ENCODE measurements around the gene ZBTB34. TPM values are rescaled to one million over a fixed set of nuclear protein-coding genes. Genes with fewer than 3 reads are reported as not detected.
A peak's percentile ranks its signal among the peaks of the same experiment; 100 is the strongest.
"Not testable (repeated sequence)": the region's sequence is repeated elsewhere in the genome, so short reads cannot be mapped to it uniquely, and the experiment has no call there.

ZBTB34 gene
- total RNA-seq, result 1 to 10 TPM; 5.3 to 7.5 TPM

- TF ChIP-seq CTCF (IDR thresholded peaks at IDR 0.05), result peak; percentile 91 to 100 (median 98)
- TF ChIP-seq POLR2A (IDR thresholded peaks at IDR 0.05), result peak in 2 of 3 donors; percentile 53 to 61
- no peaks in the 10 kb centered on the region for H3K36me3 ChIP-seq (replicated peaks in 1 of 2; ENCODE audit: insufficient read depth in 1 of 2, low read depth in 2 of 2)
- WGBS, 2 donors, result 0 to 7% methylated on average over 6 to 43 of the region's 67 CpGs
- peak; percentile 54 to 70 (median 66) for DNase-seq
- no peaks in the 10 kb centered on the region for H3K9me3 ChIP-seq
- H3K4me1 ChIP-seq, result peaks cover 44% of the 10 kb centered on the region
- intact Hi-C loops (cut with DNase I), result loop anchor here (10.0 kb wide), 1 partner anchor 55 kb away; the partner anchor contains the start of gene RALGPS1
- ATAC-seq, result peak; percentile 82
- peak within 1 kb of the TSS; percentile 83 to 93 for H3K4me3 ChIP-seq
- no peaks in the 10 kb centered on the region for H3K27me3 ChIP-seq
- H3K27ac ChIP-seq, result peak within 1 kb of the TSS; percentile 82 to 96 (median 91)
These were observed at the start of gene ZBTB34 for GRCh38 chr9:126860077-126860756. Gene ZBTB34, plus strand, starts transcription at chr9:126860639. Its CDS starts 18,761 bp downstream, at chr9:126879400.

GRCh38 chr9:126813072-126813471 is 47.4 kb upstream of the ZBTB34 start:
- WGBS, 2 donors, result 96 to 97% methylated on average over 11 of the region's 11 CpGs

GRCh38 chr9:126814091-126814490 is 46.3 kb upstream of the ZBTB34 start:
- H3K4me1 ChIP-seq, result no peaks in the 10 kb centered on the region
- H3K27ac ChIP-seq, result no peak overlapping the region
- intact Hi-C loops (cut with DNase I), result no loop called here
- DNase-seq (no peak), ATAC-seq (no peak)
- H3K27me3 ChIP-seq, result no peaks in the 10 kb centered on the region
- H3K4me3 ChIP-seq, result no peak overlapping the region
- peaks cover 0 to 5% of the 10 kb centered on the region in 2 donors for H3K36me3 ChIP-seq (replicated peaks in 1 of 2; ENCODE audit: insufficient read depth in 1 of 2, low read depth in 2 of 2)
- TF ChIP-seq CTCF (IDR thresholded peaks at IDR 0.05) (no peak), POLR2A (IDR thresholded peaks at IDR 0.05) (no peak)
- H3K9me3 ChIP-seq, result no peaks in the 10 kb centered on the region

More at GRCh38 chr9:126813072-126813471, 47.4 kb upstream of the ZBTB34 start:
- Histone ChIP-seq H3K9me3 (no peaks in the 10 kb centered on the region), H3K4me3 (no peak overlapping the region), H3K4me1 (no peaks in the 10 kb centered on the region), H3K36me3 (replicated peaks in 1 of 2; ENCODE audit: insufficient read depth in 1 of 2, low read depth in 2 of 2) (peaks cover 0 to 5% of the 10 kb centered on the region in 2 donors), H3K27ac (no peak overlapping the region), H3K27me3 (no peaks in the 10 kb centered on the region)
- ATAC-seq (no peak), DNase-seq (no peak)
- intact Hi-C loops (cut with DNase I), result no loop called here
- TF ChIP-seq CTCF (IDR thresholded peaks at IDR 0.05), result no peak
- no peak for TF ChIP-seq POLR2A (IDR thresholded peaks at IDR 0.05)

- H3K9me3 ChIP-seq; ATAC-seq; H3K36me3 ChIP-seq (replicated peaks in 1 of 2; ENCODE audit: insufficient read depth in 1 of 2, low read depth in 2 of 2); H3K4me1 ChIP-seq; intact Hi-C loops (cut with DNase I); H3K4me3 ChIP-seq; H3K27me3 ChIP-seq; H3K27ac ChIP-seq; DNase-seq: not testable (repeated sequence)
- WGBS, 2 donors, result 98 to 99% methylated on average over 7 of the region's 7 CpGs
These were observed 42.8 kb upstream of the ZBTB34 start for GRCh38 chr9:126817615-126818014.

- Histone ChIP-seq H3K27me3 (no peaks in the 10 kb centered on the region), H3K4me1 (no peaks in the 10 kb centered on the region), H3K27ac (no peak overlapping the region), H3K9me3 (no peaks in the 10 kb centered on the region), H3K36me3 (replicated peaks in 1 of 2; ENCODE audit: insufficient read depth in 1 of 2, low read depth in 2 of 2) (peaks cover 0 to 5% of the 10 kb centered on the region in 2 donors), H3K4me3 (no peak overlapping the region)
- WGBS, 2 donors, result 94 to 97% methylated on average over 5 of the region's 5 CpGs
- TF ChIP-seq CTCF (IDR thresholded peaks at IDR 0.05) (no peak), POLR2A (IDR thresholded peaks at IDR 0.05) (no peak)
- ATAC-seq (no peak), DNase-seq (no peak)
- intact Hi-C loops (cut with DNase I), result no loop called here
These were observed 42.0 kb upstream of the ZBTB34 start for GRCh38 chr9:126818482-126818881.
